HUES6 (cell line): Measurements from ENCODE around the gene ZNF791.
"Not testable (repeated sequence)": the region's sequence is repeated elsewhere in the genome, so short reads cannot be mapped to it uniquely, and the experiment has no call there.

ENCODE experiments used
- H3K27ac ChIP-seq: 2 replicates; pipeline ENCODE4 v1.7.0; 2013; ENCODE audit warnings: low read depth, mild to moderate bottlenecking, low read length, inconsistent platforms
- H3K27me3 ChIP-seq: 2 replicates; pipeline ENCODE4 v1.6.1; 2013; ENCODE audit warnings: low read length; ENCODE audit not compliant: control insufficient read depth, insufficient read depth
- H3K36me3 ChIP-seq: 2 replicates; pipeline ENCODE4 v1.6.1; 2013; ENCODE audit warnings: low read length; ENCODE audit not compliant: control insufficient read depth, insufficient read depth
- H3K4me1 ChIP-seq: 2 replicates; pipeline ENCODE4 v1.6.1; 2013; ENCODE audit warnings: low read length; ENCODE audit not compliant: control insufficient read depth, insufficient read depth
- H3K4me3 ChIP-seq: 2 replicates; pipeline ENCODE4 v1.5.1; 2013; ENCODE audit warnings: low read depth, low read length
- H3K9ac ChIP-seq: one replicate; pipeline ENCODE4 v1.6.1; 2013; ENCODE audit warnings: mild to moderate bottlenecking, low read length
- H3K9me3 ChIP-seq: 2 replicates; pipeline ENCODE4 v1.6.1; 2013; ENCODE audit warnings: low read depth, low read length; ENCODE audit not compliant: control insufficient read depth, insufficient read depth

ZNF791 gene

DNA sequence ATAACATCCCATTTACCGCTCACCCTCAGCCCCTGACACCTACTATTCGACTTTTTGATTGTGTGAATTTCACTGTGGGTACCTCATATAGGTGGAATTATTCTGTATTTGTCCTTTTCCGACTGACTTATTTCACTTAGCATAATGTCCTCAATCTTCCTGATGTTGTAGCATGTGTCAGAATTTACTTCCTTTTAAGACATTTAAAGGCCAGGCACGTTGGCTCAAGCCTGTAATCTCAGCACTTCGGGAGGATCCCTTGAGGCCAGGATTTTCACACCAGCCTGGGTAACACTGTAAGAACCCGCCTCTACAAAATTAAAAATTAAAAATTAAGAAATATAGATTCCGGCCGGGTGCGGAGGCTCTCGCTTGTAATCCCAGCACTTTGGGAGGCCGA lies 13.1 kb upstream of the ZNF791 start:
- H3K9me3 ChIP-seq: no peaks in the 10 kb centered on the region
- H3K9ac ChIP-seq: no peak overlapping the region
- H3K4me3 ChIP-seq: no peak overlapping the region
- H3K27ac ChIP-seq: no peak overlapping the region
- no peaks in the 10 kb centered on the region for H3K27me3 ChIP-seq
- peaks cover 2% of the 10 kb centered on the region; the same call in 1 of the 2 replicates for H3K36me3 ChIP-seq
- no peaks in the 10 kb centered on the region for H3K4me1 ChIP-seq

DNA sequence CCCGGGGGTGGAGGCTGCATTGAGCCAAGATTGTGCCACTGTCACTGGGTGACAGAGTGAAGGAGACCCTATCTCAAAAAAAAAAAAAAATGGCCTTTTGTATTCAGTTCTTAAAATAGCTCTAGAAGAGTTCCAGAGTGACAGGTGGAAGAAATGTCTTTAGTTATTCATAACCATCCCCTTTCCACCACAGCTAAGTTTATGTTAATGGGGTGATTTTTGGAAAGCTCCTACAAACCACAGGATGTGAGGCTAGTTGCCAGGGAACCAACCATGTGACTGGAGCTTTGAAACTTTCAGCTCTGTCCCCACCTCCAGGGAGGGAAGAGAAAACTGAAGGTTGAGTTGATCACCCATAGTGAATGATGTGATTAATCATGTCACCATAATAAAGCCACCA lies 7.0 kb upstream of the ZNF791 start:
- Histone ChIP-seq H3K9me3 (no peaks in the 10 kb centered on the region), H3K36me3 (peaks cover 8% of the 10 kb centered on the region), H3K27me3 (no peaks in the 10 kb centered on the region), H3K27ac (no peak overlapping the region), H3K4me1 (no peaks in the 10 kb centered on the region), H3K4me3 (no peak overlapping the region), H3K9ac (no peak overlapping the region)

DNA sequence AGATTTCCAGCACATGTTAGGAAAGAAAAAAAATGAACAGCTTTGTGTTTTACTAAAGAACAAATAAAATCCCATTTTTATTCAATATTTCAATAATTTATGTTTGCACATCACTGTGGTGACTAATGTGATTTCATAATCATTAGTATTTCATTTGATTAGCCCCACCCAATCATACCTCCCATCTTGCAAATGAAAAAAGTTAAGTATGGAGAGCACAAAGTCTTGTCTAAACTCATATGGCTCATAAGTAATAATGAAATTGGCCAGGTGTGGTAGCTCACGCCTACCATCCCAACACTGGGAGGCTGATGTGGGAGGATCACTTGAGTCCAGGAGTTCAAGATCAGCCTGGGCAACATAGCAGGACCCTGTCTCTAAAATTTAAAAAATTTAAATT lies 3.9 kb upstream of the ZNF791 start:
- Histone ChIP-seq H3K4me1 (no peaks in the 10 kb centered on the region), H3K27ac (no peak overlapping the region), H3K9me3 (no peaks in the 10 kb centered on the region), H3K36me3 (peaks cover 10% of the 10 kb centered on the region), H3K4me3 (no peak overlapping the region), H3K27me3 (no peaks in the 10 kb centered on the region), H3K9ac (no peak overlapping the region)

DNA sequence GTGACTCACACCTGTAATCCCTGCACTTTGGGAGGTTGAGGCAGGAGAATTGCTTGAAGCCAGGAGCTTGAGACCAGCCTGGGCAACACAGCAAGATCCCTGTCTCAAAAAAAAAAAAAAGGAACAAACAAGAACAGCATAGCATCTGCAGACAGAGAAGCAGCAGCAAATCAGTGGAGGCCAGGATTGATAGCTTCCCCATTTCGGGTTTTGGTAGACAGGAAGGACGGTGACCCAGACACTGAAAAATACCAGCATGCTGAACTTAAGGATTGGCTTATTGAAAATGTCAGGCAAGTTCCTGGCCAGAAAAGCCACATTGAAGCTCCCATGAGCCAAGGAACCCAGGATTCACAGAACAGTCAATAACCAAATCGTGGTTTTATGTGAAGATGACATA lies 3.1 kb upstream of the ZNF791 start:
- Histone ChIP-seq H3K9me3 (no peaks in the 10 kb centered on the region), H3K36me3 (peaks cover 12% of the 10 kb centered on the region), H3K4me1 (no peaks in the 10 kb centered on the region), H3K27ac (no peak overlapping the region), H3K9ac (no peak overlapping the region), H3K4me3 (no peak overlapping the region), H3K27me3 (no peaks in the 10 kb centered on the region)

DNA sequence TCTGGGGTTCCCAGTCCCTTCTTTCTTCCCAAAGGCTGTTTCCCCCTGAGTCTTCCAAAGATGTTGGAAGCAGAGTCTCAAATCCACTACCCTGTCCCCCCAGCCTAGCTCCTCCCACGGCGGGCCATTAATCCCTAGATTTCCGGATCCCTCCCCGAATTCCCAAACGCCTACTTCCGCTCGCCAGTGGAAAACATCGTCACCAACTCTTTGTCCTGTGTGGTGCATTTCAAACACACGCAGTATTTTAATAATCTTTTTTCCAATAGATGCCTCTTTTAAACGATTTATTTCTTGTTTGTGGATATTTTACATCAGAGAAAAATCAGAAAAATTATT lies 610 bp downstream of the ZNF791 start:
- H3K9ac ChIP-seq: peak overlapping the region; percentile 94
- H3K36me3 ChIP-seq: peaks cover 34% of the 10 kb centered on the region
- peak overlapping the region; percentile 94 for H3K4me3 ChIP-seq
- peaks cover 3% of the 10 kb centered on the region; the same call in 1 of the 2 replicates for H3K9me3 ChIP-seq
- peak overlapping the region; percentile 78 for H3K27ac ChIP-seq
- H3K27me3 ChIP-seq: no peaks in the 10 kb centered on the region
- no peaks in the 10 kb centered on the region for H3K4me1 ChIP-seq

DNA sequence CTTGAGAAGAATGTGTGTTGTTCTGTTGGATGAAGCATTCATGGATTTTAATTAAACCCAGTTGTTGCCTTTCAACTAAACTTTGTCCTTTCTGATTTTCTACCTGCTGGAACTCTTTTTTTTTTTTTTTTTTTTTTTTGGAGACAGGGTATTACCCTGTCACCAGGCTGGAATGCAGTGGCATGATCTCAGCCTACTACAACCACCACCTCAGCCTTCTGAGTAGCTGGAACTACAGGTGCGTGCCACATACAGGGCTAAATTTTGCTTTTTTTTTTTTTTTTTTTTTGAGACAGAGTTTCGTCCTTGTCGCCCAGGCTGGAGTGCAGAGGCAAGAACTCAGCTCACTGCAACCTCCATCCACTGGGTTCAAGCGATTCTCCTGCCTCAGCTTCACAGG lies 6.9 kb downstream of the ZNF791 start:
- H3K27me3 ChIP-seq: no peaks in the 10 kb centered on the region
- H3K36me3 ChIP-seq: peaks cover 43% of the 10 kb centered on the region

DNA sequence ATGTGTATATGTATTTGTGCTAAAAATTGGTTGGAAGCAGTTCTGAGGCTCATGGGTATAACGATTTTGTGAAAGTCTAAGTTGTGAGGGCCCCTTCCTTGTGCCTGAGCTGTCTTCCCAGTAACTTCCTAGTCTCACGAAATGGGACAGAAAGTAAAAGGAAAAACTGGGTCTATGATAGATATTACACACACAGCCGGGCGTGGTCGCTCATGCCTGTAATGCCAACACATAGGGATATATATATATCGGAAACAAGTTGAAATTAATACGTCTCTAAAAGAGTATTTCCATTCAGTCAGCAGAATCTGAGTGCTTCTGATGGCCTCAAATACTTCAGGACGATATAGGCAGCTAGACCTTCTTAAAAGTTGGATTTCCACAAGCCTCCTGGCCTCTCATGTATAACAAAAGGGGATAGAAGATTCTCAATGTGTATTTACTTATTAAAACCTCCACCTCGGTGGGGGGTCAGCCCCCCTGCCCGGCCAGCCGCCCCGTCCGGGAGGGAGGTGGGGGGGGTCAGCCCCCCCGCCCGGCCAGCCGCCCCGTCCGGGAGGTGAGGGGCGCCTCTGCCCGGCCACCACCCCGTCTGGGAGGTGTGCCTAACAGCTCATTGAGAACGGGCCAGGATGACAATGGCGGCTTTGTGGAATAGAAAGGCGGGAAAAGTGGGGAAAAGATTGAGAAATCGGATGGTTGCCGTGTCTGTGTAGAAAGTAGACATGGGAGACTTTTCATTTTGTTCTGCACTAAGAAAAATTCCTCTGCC lies 10.7 kb downstream of the ZNF791 start:
- not testable (repeated sequence) for H3K4me3 ChIP-seq, H3K9ac ChIP-seq, H3K27me3 ChIP-seq, H3K4me1 ChIP-seq, H3K27ac ChIP-seq
- Histone ChIP-seq H3K36me3 (peaks cover 50% of the 10 kb centered on the region), H3K9me3 (peaks cover 39% of the 10 kb centered on the region; the same call in 1 of the 2 replicates)

More for the DNA sequence above, 6.9 kb downstream of the ZNF791 start:
- Histone ChIP-seq H3K4me1 (no peaks in the 10 kb centered on the region), H3K27ac (no peak overlapping the region), H3K9ac (no peak overlapping the region), H3K4me3 (no peak overlapping the region), H3K9me3 (peaks cover 27% of the 10 kb centered on the region; the same call in 1 of the 2 replicates)

DNA sequence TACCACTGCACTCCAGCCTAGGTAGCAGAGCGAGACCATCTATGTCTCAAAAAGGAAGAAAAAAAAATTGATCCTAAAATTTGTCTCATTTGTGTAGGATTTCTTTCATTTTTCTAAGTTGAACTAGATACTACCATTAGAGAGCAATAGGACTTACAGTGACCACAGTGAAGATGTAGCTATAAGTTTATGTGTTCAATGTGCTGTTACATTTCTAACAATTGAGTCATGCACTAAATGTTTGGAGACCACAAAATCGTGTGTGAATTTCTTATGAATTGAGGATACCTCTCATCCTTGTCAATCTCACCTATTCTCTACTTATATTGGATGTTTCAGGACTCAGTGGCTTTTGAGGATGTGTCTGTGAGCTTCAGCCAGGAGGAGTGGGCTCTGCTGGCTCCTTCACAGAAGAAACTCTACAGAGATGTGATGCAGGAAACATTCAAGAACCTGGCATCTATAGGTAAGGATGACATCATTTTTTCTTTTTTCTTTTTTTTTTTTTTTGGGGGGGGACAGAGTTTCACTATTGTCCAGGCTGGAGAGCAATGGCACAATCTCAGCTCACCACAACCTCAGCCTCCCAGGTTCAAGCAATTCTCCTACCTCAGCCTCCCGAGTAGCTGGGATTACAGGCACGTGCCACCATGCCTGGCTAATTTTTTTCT lies 12.8 kb downstream of the ZNF791 start:
- H3K9me3 ChIP-seq: peaks cover 48% of the 10 kb centered on the region
- H3K27me3 ChIP-seq: no peaks in the 10 kb centered on the region
- H3K4me1 ChIP-seq: no peaks in the 10 kb centered on the region
- H3K36me3 ChIP-seq: peaks cover 62% of the 10 kb centered on the region
- H3K9ac ChIP-seq: no peak overlapping the region
- H3K27ac ChIP-seq: no peak overlapping the region
- H3K4me3 ChIP-seq: no peak overlapping the region

DNA sequence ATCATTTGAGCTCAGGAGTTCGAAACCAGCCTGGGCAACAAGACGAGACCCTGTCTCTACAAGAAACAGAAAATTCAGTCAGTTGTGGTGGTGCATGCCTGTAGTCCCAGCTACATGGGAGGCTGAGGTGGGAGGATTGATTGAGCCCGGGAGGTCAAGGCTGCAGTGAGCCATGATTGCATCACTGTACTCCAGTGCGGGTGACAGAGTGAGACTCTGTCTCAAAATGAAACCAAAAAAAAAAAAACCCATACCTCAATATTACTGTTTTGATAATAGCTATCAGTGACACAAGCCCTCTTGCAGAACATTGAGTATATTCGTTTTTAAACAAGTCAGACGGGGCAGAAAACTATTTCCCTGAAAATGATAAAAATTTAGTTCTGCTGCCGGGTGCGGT lies 16.2 kb downstream of the ZNF791 start:
- H3K4me1 ChIP-seq: no peaks in the 10 kb centered on the region
- H3K9me3 ChIP-seq: peaks cover 57% of the 10 kb centered on the region
- no peak overlapping the region; the same call in none of the 2 replicates for H3K4me3 ChIP-seq
- H3K27me3 ChIP-seq: no peaks in the 10 kb centered on the region
- H3K27ac ChIP-seq: no peak overlapping the region
- peaks cover 78% of the 10 kb centered on the region for H3K36me3 ChIP-seq
- H3K9ac ChIP-seq: no peak overlapping the region

DNA sequence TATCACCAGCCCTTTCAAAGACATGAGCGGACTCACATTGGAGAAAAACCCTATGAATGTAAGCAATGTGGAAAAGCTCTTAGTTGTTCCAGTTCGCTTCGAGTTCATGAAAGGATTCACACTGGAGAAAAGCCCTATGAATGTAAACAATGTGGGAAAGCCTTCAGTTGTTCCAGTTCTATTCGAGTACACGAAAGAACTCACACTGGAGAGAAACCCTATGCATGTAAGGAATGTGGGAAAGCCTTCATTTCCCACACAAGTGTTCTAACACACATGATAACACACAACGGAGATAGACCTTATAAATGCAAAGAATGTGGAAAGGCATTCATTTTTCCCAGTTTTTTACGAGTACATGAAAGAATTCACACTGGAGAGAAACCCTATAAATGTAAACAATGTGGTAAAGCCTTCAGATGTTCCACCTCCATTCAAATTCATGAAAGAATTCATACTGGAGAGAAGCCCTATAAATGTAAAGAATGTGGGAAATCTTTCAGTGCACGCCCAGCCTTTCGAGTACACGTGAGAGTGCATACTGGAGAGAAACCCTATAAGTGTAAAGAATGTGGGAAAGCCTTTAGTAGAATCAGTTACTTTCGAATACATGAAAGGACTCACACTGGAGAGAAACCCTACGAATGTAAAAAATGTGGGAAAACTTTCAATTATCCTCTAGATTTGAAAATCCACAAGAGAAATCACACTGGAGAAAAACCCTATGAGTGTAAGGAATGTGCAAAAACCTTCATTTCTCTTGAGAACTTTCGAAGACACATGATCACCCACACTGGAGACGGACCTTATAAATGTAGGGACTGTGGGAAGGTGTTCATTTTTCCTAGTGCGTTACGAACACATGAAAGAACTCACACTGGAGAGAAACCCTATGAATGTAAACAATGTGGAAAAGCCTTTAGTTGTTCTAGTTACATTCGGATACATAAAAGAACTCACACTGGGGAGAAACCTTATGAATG lies 17.6 kb downstream of the ZNF791 start:
- peaks cover 51% of the 10 kb centered on the region for H3K9me3 ChIP-seq
- H3K4me3 ChIP-seq: no peak overlapping the region
- no peak overlapping the region for H3K27ac ChIP-seq
- no peaks in the 10 kb centered on the region for H3K27me3 ChIP-seq
- no peaks in the 10 kb centered on the region for H3K4me1 ChIP-seq
- peaks cover 72% of the 10 kb centered on the region for H3K36me3 ChIP-seq
- H3K9ac ChIP-seq: no peak overlapping the region
